ENCODE data around the gene PUSL1.

PUSL1 gene

GRCh38 chr1:1334835-1335234, 26.4 kb downstream of the PUSL1 start:
- Histone ChIP-seq H3K4me1 (ENCODE audit: insufficient read depth, low read length) (no peaks in the 10 kb centered on the region), H3K9me3 (ENCODE audit: control insufficient read depth, insufficient read depth, low read length) (no peaks in the 10 kb centered on the region), H3K36me3 (ENCODE audit: insufficient read depth, low read length) (no peaks in the 10 kb centered on the region), H3K9ac (ENCODE audit: low read depth, low read length) (no peak overlapping the region)

DNA sequence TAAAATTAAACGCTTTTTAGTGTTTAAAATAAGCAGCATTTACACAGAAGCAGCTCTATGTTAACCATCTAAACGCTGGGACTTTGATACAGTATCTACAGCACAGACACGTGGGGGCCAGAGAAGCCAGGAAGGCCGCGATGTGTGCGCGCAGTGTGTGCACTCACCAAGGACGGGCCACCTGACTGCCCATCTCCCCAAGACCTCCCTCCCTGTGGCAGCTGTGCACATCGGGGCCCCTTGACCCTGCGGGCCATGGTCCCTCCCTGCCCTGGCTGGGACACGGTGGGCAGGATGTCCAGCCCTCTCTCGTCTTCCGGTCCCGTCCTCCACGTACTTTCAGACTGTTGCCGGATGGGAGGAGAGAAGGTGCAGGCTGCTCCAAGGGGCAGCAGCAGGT, 26.9 kb downstream of the PUSL1 start:
- H3K9me3 ChIP-seq (ENCODE audit: control insufficient read depth, insufficient read depth, low read length), result no peaks in the 10 kb centered on the region
- H3K36me3 ChIP-seq (ENCODE audit: insufficient read depth, low read length), result no peaks in the 10 kb centered on the region
- H3K9ac ChIP-seq (ENCODE audit: low read depth, low read length), result no peak overlapping the region
- H3K4me1 ChIP-seq (ENCODE audit: insufficient read depth, low read length), result no peaks in the 10 kb centered on the region

DNA sequence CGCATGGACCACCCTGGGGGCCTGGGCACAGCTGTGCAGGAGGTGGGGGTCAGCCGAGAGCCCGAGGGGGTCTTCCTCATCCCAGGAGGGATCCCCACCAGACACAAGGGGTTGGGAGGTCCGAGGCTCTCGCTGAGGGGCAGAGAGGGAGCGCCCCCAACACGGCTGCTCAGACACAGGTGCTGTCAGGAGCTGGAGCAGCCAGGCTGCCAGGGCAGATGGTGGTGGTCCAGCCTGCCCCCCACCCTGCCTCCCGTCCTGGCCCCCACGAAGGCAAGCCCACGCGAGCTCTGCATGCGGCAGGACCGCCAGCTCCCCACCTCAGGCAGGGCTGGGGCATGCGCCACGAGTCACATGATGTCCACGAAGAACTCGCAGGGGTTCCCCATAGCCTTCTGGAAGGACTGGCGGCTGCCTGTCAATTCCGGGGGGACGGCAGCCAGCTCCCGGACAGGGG, 27.4 kb downstream of the PUSL1 start:
- H3K9ac ChIP-seq (ENCODE audit: low read depth, low read length), result no peak overlapping the region
- H3K36me3 ChIP-seq (ENCODE audit: insufficient read depth, low read length), result no peaks in the 10 kb centered on the region
- no peaks in the 10 kb centered on the region for H3K9me3 ChIP-seq (ENCODE audit: control insufficient read depth, insufficient read depth, low read length)
- no peaks in the 10 kb centered on the region for H3K4me1 ChIP-seq (ENCODE audit: insufficient read depth, low read length)

GRCh38 chr1:1336446-1336845, 28.0 kb downstream of the PUSL1 start:
- Histone ChIP-seq H3K36me3 (ENCODE audit: insufficient read depth, low read length) (0 out of 2 replicates have a peak, but pooled peaks cover 5% of the 10 kb centered on the region), H3K9me3 (ENCODE audit: control insufficient read depth, insufficient read depth, low read length) (no peaks in the 10 kb centered on the region), H3K9ac (ENCODE audit: low read depth, low read length) (no peak overlapping the region), H3K4me1 (ENCODE audit: insufficient read depth, low read length) (no peaks in the 10 kb centered on the region)

GRCh38 chr1:1336931-1337792, 28.8 kb downstream of the PUSL1 start:
- Histone ChIP-seq H3K9me3 (ENCODE audit: control insufficient read depth, insufficient read depth, low read length) (no peaks in the 10 kb centered on the region), H3K36me3 (ENCODE audit: insufficient read depth, low read length) (0 out of 2 replicates have a peak, but pooled peaks cover 6% of the 10 kb centered on the region), H3K9ac (ENCODE audit: low read depth, low read length) (no peak overlapping the region), H3K4me1 (ENCODE audit: insufficient read depth, low read length) (no peaks in the 10 kb centered on the region)

GRCh38 chr1:1337793-1338147, 29.4 kb downstream of the PUSL1 start:
- no peak overlapping the region for H3K9ac ChIP-seq (ENCODE audit: low read depth, low read length)
- 0 out of 2 replicates have a peak, but pooled peaks cover 6% of the 10 kb centered on the region for H3K36me3 ChIP-seq (ENCODE audit: insufficient read depth, low read length)
- no peaks in the 10 kb centered on the region for H3K9me3 ChIP-seq (ENCODE audit: control insufficient read depth, insufficient read depth, low read length)
- H3K4me1 ChIP-seq (ENCODE audit: insufficient read depth, low read length), result no peaks in the 10 kb centered on the region

GRCh38 chr1:1338278-1338677, 29.9 kb downstream of the PUSL1 start:
- no peaks in the 10 kb centered on the region for H3K9me3 ChIP-seq (ENCODE audit: control insufficient read depth, insufficient read depth, low read length)
- H3K9ac ChIP-seq (ENCODE audit: low read depth, low read length), result no peak overlapping the region
- H3K36me3 ChIP-seq (ENCODE audit: insufficient read depth, low read length), result 0 out of 2 replicates have a peak, but pooled peaks cover 6% of the 10 kb centered on the region
- H3K4me1 ChIP-seq (ENCODE audit: insufficient read depth, low read length), result no peaks in the 10 kb centered on the region

- no peaks in the 10 kb centered on the region for H3K4me1 ChIP-seq (ENCODE audit: insufficient read depth, low read length)
- 0 out of 2 replicates have a peak, but pooled peaks cover 6% of the 10 kb centered on the region for H3K36me3 ChIP-seq (ENCODE audit: insufficient read depth, low read length)
- no peaks in the 10 kb centered on the region for H3K9me3 ChIP-seq (ENCODE audit: control insufficient read depth, insufficient read depth, low read length)
- no peak overlapping the region for H3K9ac ChIP-seq (ENCODE audit: low read depth, low read length)
Observed at GRCh38 chr1:1340185-1340584, 31.8 kb downstream of the PUSL1 start.

DNA sequence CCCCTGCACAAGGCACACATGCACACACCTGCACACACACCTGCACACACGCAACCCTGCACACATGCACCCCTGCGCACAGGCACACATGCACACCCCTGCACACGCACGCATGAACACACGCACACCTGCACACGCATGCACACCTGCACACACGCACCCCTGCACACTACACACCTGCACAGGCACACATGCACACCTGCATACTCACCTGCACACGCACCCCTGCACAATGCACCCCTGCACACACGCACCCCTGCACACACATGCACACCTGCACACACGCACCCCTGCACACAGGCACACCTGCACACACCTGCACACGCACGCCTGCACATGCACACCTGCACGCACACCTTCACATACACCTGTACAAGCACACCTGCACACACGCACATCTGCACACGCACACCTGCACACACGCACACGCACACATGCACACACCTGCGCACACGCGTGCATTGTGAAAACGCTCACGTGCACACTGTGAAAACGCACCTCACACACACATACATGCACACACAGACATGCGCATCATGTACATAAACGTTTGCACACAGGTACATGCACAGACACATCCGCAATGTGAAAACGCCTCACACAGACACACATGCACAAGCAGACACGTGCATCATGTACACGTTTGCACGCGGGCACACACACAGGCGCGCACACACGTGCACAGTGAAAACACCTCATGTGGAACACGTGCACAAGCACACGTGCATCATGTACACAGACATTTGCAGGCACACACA, 32.6 kb downstream of the PUSL1 start:
- Histone ChIP-seq H3K36me3 (ENCODE audit: insufficient read depth, low read length) (0 out of 2 replicates have a peak, but pooled peaks cover 6% of the 10 kb centered on the region), H3K9me3 (ENCODE audit: control insufficient read depth, insufficient read depth, low read length) (no peaks in the 10 kb centered on the region), H3K9ac (ENCODE audit: low read depth, low read length) (no peak overlapping the region), H3K4me1 (ENCODE audit: insufficient read depth, low read length) (no peaks in the 10 kb centered on the region)

- no peaks in the 10 kb centered on the region for H3K9me3 ChIP-seq (ENCODE audit: control insufficient read depth, insufficient read depth, low read length)
- H3K9ac ChIP-seq (ENCODE audit: low read depth, low read length), result no peak overlapping the region
- 0 out of 2 replicates have a peak, but pooled peaks cover 6% of the 10 kb centered on the region for H3K36me3 ChIP-seq (ENCODE audit: insufficient read depth, low read length)
- H3K4me1 ChIP-seq (ENCODE audit: insufficient read depth, low read length), result no peaks in the 10 kb centered on the region
Observed at GRCh38 chr1:1341549-1342021, 33.2 kb downstream of the PUSL1 start.

- Histone ChIP-seq H3K36me3 (ENCODE audit: insufficient read depth, low read length) (0 out of 2 replicates have a peak, but pooled peaks cover 6% of the 10 kb centered on the region), H3K9me3 (ENCODE audit: control insufficient read depth, insufficient read depth, low read length) (no peaks in the 10 kb centered on the region), H3K9ac (ENCODE audit: low read depth, low read length) (no peak overlapping the region), H3K4me1 (ENCODE audit: insufficient read depth, low read length) (no peaks in the 10 kb centered on the region)
Observed at GRCh38 chr1:1342061-1342562, 33.7 kb downstream of the PUSL1 start.

DNA sequence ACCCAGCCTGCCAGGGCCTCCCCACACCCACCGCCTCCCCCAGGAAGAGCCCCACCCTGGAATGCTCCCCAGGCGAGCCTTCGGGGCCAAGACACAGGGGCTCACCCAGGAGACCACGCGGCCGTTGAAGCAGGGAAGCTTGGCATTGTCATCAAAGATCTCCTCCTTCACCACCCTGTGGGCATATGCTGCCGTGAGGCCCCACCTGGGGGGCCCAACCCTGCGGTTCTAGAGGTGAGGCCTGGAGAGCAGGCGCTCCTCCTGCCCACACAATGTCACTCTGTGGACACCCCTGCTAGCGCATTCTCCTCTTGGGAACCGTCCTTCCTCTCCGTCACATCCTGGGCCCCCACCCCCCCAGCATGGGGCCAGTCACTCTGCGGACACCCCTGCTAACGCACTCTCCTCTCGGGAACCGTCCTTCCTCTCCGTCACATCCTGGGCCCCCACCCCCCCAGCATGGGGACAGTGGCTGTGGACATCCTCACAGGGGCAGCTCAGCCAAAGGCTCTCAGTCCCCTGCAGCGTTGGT, 34.3 kb downstream of the PUSL1 start:
- no peaks in the 10 kb centered on the region for H3K4me1 ChIP-seq (ENCODE audit: insufficient read depth, low read length)
- H3K9me3 ChIP-seq (ENCODE audit: control insufficient read depth, insufficient read depth, low read length), result no peaks in the 10 kb centered on the region
- H3K36me3 ChIP-seq (ENCODE audit: insufficient read depth, low read length), result 0 out of 2 replicates have a peak, but pooled peaks cover 6% of the 10 kb centered on the region
- no peak overlapping the region for H3K9ac ChIP-seq (ENCODE audit: low read depth, low read length)

DNA sequence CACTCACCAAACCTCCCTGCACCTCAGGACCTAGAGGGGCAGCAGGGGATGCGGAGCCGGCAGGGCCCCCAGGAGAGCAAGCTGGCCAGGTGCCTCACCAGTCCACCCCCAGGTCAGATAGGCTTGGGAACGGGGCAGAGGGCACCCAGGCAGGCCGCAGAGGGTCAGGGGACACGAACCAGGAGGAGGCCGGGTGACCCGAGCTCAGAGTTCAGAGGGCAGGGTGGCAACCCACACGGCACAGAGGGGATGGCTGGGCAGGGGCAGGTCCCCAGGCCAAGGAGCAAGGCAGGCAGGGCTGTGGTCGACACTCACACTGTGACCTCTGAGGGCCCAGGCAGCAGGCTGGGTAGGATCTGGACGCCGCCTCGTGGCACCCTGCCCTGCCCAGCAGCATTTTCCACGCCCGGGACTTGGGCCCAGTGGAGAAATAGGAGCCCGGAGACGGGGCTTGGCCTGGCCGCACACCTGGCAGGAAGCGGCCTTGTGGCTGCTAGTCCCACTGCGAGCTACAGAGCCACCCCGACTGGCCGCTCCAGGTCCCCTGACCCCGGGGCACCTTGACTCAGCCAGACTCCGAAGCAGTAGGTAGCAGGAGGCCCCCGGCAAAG, 35.5 kb downstream of the PUSL1 start:
- Histone ChIP-seq H3K9ac (ENCODE audit: low read depth, low read length) (no peak overlapping the region), H3K4me1 (ENCODE audit: insufficient read depth, low read length) (no peaks in the 10 kb centered on the region), H3K36me3 (ENCODE audit: insufficient read depth, low read length) (0 out of 2 replicates have a peak, but pooled peaks cover 6% of the 10 kb centered on the region), H3K9me3 (ENCODE audit: control insufficient read depth, insufficient read depth, low read length) (no peaks in the 10 kb centered on the region)

Measured in ES-I3 (cell line).